ENCODE measurements around the gene GPR161.

Gene GPR161

GRCh38 chr1:168121401-168122011, 15.2 kb downstream of the GPR161 start:
- Mint-ChIP-seq H3K27ac (peak overlapping the region in 2 of 3 experiments; percentile 8 to 68), H3K27me3 (ENCODE audit: low read depth) (no peaks in the 10 kb centered on the region), H3K9me3 (peaks cover 11% of the 10 kb centered on the region), H3K4me1 (peaks cover 27% of the 10 kb centered on the region), H3K4me3 (no peak overlapping the region), H3K36me3 (ENCODE audit: low read depth) (peaks cover 84% of the 10 kb centered on the region)
- no peak for TF ChIP-seq CTCF (IDR thresholded peaks at IDR 0.05; ENCODE audit: unreplicated experiment in 3 of 3)

DNA sequence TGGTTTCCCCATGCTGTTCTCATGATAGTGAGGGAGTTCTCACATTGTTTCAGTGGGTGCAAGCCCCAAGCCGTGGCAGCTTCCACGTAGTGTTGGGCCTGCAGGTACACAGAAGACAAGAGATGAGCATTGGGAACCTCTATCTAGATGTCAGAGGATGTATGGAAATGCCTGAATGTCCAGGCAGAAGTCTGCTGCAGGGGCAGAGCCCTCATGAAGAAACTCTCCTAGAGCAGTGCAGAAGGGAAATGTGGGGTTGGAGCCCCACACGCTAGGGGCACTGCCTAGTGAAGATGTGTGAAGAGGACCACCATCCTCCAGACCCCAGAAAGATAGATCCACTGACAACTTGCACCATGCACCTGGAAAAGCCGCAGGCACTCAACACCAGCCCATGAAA, 17.0 kb downstream of the GPR161 start:
- H3K9me3 Mint-ChIP-seq = peaks cover 11% of the 10 kb centered on the region
- peaks cover 78% of the 10 kb centered on the region for H3K36me3 Mint-ChIP-seq (ENCODE audit: low read depth)
- H3K27ac Mint-ChIP-seq = peak overlapping the region in 1 of 3 experiments; percentile 18

DNA sequence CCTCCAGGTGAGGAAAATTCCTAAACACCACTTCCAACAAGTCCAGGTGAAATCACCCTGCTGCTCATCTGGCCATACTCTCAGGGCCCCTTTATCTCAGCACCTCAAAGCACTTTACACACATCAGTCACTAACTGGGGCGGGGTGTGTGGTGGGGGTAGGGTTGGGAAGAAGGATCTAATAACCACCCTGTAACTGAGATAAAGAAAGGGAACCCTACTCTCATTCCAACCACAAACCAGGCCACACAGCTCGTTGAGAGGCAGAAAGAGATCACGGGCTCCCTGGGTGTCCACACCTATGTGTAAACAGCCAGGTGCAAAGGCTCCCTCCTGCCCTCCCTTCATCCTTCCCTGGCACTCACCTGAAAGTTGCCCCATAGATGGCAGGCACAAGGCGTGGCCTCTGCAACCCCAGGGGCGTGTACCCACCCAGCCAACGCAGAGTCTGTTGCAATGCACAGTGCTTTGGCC, 20.4 kb downstream of the GPR161 start:
- no peak overlapping the region for H3K27ac Mint-ChIP-seq
- peaks cover 74% of the 10 kb centered on the region for H3K36me3 Mint-ChIP-seq (ENCODE audit: low read depth)
- no peak for TF ChIP-seq CTCF (IDR thresholded peaks at IDR 0.05; ENCODE audit: unreplicated experiment in 3 of 3)
- H3K4me3 Mint-ChIP-seq = no peak overlapping the region
- H3K4me1 Mint-ChIP-seq = peaks cover 22% of the 10 kb centered on the region
- H3K27me3 Mint-ChIP-seq (ENCODE audit: low read depth) = no peaks in the 10 kb centered on the region
- peaks cover 11% of the 10 kb centered on the region for H3K9me3 Mint-ChIP-seq

More for the DNA sequence above, 17.0 kb downstream of the GPR161 start:
- Mint-ChIP-seq H3K4me3 (no peak overlapping the region), H3K27me3 (ENCODE audit: low read depth) (no peaks in the 10 kb centered on the region), H3K4me1 (peaks cover 29% of the 10 kb centered on the region)
- no peak for TF ChIP-seq CTCF (IDR thresholded peaks at IDR 0.05; ENCODE audit: unreplicated experiment in 3 of 3)

GRCh38 chr1:168114845-168115244, 21.9 kb downstream of the GPR161 start:
- no peak for TF ChIP-seq CTCF (IDR thresholded peaks at IDR 0.05; ENCODE audit: unreplicated experiment in 3 of 3)
- Mint-ChIP-seq H3K27ac (peak overlapping the region in 1 of 3 experiments; percentile 17), H3K36me3 (ENCODE audit: low read depth) (peaks cover 69% of the 10 kb centered on the region), H3K9me3 (peaks cover 7% of the 10 kb centered on the region), H3K27me3 (ENCODE audit: low read depth) (no peaks in the 10 kb centered on the region), H3K4me1 (peaks cover 18% of the 10 kb centered on the region), H3K4me3 (no peak overlapping the region)

GRCh38 chr1:168112673-168113305, 23.9 kb downstream of the GPR161 start:
- no peak overlapping the region for H3K27ac Mint-ChIP-seq
- peaks cover 64% of the 10 kb centered on the region for H3K36me3 Mint-ChIP-seq (ENCODE audit: low read depth)
- no peak for TF ChIP-seq CTCF (IDR thresholded peaks at IDR 0.05; ENCODE audit: unreplicated experiment in 3 of 3)
- no peaks in the 10 kb centered on the region for H3K27me3 Mint-ChIP-seq (ENCODE audit: low read depth)
- H3K4me3 Mint-ChIP-seq = no peak overlapping the region
- H3K9me3 Mint-ChIP-seq = no peaks in the 10 kb centered on the region
- H3K4me1 Mint-ChIP-seq = peaks cover 18% of the 10 kb centered on the region
